Endodermal cell (in vitro differentiated cells): ENCODE data around the gene USP47. TPM values are rescaled to one million over a fixed set of nuclear protein-coding genes. Genes with fewer than 3 reads are reported as not detected.
A peak's percentile ranks its signal among the peaks of the same experiment; 100 is the strongest.

Experiments
- DNase-seq: peaks from one replicate; pipeline ENCODE4 v3.0.0-alpha.2; 2017
- H3K27ac ChIP-seq: 2 replicates; pipeline ENCODE4 v1.5.1; 2013; ENCODE audit warnings: mild to moderate bottlenecking, low read depth, low read length, moderate library complexity
- H3K27me3 ChIP-seq: 2 replicates; pipeline ENCODE4 v1.6.1; 2013; ENCODE audit warnings: mild to moderate bottlenecking, low read length, moderate library complexity; ENCODE audit not compliant: insufficient read depth, control insufficient read depth, poor library complexity, severe bottlenecking
- H3K36me3 ChIP-seq: 2 replicates; pipeline ENCODE4 v1.7.0; 2013; ENCODE audit warnings: mild to moderate bottlenecking, low read length, moderate library complexity; ENCODE audit not compliant: control insufficient read depth, insufficient read depth
- H3K4me1 ChIP-seq: one replicate; pipeline ENCODE4 v1.7.0; 2013; ENCODE audit warnings: low read length; ENCODE audit not compliant: control insufficient read depth, insufficient read depth
- H3K4me3 ChIP-seq: 2 replicates; pipeline ENCODE4 v1.5.1; 2013; ENCODE audit warnings: mild to moderate bottlenecking, low read length, moderate library complexity
- H3K9ac ChIP-seq: 2 replicates; pipeline ENCODE4 v1.6.1; 2013; ENCODE audit warnings: mild to moderate bottlenecking, low read length, moderate library complexity; ENCODE audit not compliant: poor library complexity, severe bottlenecking; ENCODE audit errors: extremely low read depth
- H3K9me3 ChIP-seq: 2 replicates; pipeline ENCODE4 v1.6.1; 2013; ENCODE audit warnings: mild to moderate bottlenecking, low read length, moderate library complexity; ENCODE audit not compliant: control insufficient read depth
- H3K27ac Mint-ChIP-seq: 2 replicates; pipeline ENCODE4 v1.8.0; 2020; ENCODE audit warnings: mixed read lengths
- H3K27me3 Mint-ChIP-seq: 2 replicates; pipeline ENCODE4 v1.8.0; 2021; ENCODE audit warnings: mild to moderate bottlenecking, mixed read lengths; ENCODE audit not compliant: insufficient read depth
- H3K36me3 Mint-ChIP-seq: 2 replicates; pipeline ENCODE4 v1.8.0; 2020; ENCODE audit warnings: low read depth, mixed read lengths
- H3K4me1 Mint-ChIP-seq: 2 replicates; pipeline ENCODE4 v1.8.0; 2020; ENCODE audit warnings: mixed read lengths
- H3K4me3 Mint-ChIP-seq: 2 replicates; pipeline ENCODE4 v1.8.0; 2020; ENCODE audit warnings: mild to moderate bottlenecking, moderate library complexity, mixed read lengths
- H3K9me3 Mint-ChIP-seq: 2 replicates; pipeline ENCODE4 v1.8.0; 2020; ENCODE audit warnings: mild to moderate bottlenecking, mixed read lengths
- WGBS, 2 experiments: methylation state at CpG; one replicate each; pipeline versions ENCODE4 v1.1.5 to v1.1.7; 2013; ENCODE audit warnings: missing lambda C conversion rate in 2 of 2, mixed read lengths in 1 of 2; ENCODE audit not compliant: insufficient coverage in 1 of 2, insufficient read length in 1 of 2; 5-methylcytosine and 5-hydroxymethylcytosine counted together
- total RNA-seq, 2 donors: library from RNA; stranded (reverse); fragmentation: NEBNext Ultra II Directional in 1 of 2; extraction: Animal tissue kit (Norgen Biotek cat#: 25700) in 1 of 2; gene quantifications; 2 replicates in 1 of 2; 3 replicates in 1 of 2; pipeline ENCODE4 v1.2.1, GENCODE V29; 2021
- TF ChIP-seq, protein P1 (sequence below): fragments of 200-600 bp; sonication (generic); conservative IDR thresholded peaks from 2 replicates; pipeline ENCODE4 v1.5.0; 2021; ENCODE audit warnings: antibody characterized with exemption, mild to moderate bottlenecking

USP47 gene
- total RNA-seq, 2 donors from 2014 or later, result 26.3 to 26.9 TPM

DNA sequence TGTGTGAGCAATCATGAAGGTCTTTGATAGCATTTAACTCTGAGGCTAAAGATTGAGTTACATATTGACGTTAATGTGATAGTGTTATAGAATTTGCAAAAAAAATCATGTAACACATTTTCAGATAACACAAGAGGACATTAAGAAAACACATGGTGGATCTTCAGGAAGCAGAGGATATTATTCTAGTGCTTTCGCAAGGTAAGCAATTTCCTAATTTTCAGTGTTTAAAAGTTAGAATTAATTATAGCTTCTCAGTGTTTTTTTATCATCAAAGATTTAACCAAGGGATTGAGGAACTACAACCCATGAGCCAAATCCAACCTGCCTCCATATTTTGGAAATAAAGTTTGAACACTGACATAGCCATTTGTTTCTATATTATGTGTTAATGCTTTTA, 88.1 kb downstream of the USP47 start:
- no peak overlapping the region for H3K9ac ChIP-seq
- peaks cover 3% of the 10 kb centered on the region for H3K4me1 ChIP-seq
- no peak for DNase-seq
- WGBS, 2 experiments, result 92% methylated on average over 2 of the region's 2 CpGs; no CpG with 5 or more reads in 1 of the 2 experiments
- TF ChIP-seq, protein P1, sequence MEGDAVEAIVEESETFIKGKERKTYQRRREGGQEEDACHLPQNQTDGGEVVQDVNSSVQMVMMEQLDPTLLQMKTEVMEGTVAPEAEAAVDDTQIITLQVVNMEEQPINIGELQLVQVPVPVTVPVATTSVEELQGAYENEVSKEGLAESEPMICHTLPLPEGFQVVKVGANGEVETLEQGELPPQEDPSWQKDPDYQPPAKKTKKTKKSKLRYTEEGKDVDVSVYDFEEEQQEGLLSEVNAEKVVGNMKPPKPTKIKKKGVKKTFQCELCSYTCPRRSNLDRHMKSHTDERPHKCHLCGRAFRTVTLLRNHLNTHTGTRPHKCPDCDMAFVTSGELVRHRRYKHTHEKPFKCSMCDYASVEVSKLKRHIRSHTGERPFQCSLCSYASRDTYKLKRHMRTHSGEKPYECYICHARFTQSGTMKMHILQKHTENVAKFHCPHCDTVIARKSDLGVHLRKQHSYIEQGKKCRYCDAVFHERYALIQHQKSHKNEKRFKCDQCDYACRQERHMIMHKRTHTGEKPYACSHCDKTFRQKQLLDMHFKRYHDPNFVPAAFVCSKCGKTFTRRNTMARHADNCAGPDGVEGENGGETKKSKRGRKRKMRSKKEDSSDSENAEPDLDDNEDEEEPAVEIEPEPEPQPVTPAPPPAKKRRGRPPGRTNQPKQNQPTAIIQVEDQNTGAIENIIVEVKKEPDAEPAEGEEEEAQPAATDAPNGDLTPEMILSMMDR, result no peak
- H3K27ac Mint-ChIP-seq, result no peak overlapping the region
- peaks cover 11% of the 10 kb centered on the region for H3K9me3 Mint-ChIP-seq
- H3K4me3 Mint-ChIP-seq, result no peak overlapping the region
- H3K4me1 Mint-ChIP-seq, result no peaks in the 10 kb centered on the region
- H3K27ac ChIP-seq, result no peak overlapping the region
- peaks cover 11% of the 10 kb centered on the region for H3K9me3 ChIP-seq
- H3K27me3 ChIP-seq, result no peaks in the 10 kb centered on the region
- peaks cover 75% of the 10 kb centered on the region for H3K36me3 ChIP-seq
- H3K27me3 Mint-ChIP-seq, result no peaks in the 10 kb centered on the region
- no peak overlapping the region for H3K4me3 ChIP-seq
- H3K36me3 Mint-ChIP-seq, result peaks cover 49% of the 10 kb centered on the region

DNA sequence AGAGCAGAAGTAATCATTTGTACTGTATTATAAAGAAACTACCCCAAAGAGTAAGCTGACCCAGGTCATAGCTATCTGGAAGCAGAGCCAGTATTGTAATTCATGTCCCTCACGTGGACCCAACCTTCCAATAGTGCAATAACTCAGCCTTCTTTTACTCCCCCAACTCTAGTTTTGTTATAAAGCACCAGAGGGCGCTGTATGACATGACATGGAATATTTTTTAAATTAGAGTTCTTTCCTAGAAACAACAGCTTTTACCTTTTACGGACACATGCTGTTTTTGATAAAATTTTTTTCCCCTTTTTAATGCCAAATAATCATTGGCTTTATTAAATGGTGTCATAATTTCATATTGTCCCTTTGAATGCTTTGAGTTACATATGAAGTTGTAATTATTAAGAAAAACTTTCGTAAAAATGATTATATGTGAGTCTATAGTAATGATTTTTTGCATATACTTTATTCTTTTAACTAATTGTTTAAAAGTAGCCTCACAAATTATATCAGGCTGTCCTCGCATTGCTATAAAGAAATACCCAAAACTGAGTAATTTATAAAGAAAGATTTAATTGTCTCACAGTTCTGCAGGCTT, 89.8 kb downstream of the USP47 start:
- H3K9me3 Mint-ChIP-seq, result peaks cover 6% of the 10 kb centered on the region
- TF ChIP-seq, protein P1, result peak; percentile 86
- peaks cover 34% of the 10 kb centered on the region for H3K36me3 Mint-ChIP-seq
- no peak overlapping the region for H3K9ac ChIP-seq
- H3K4me3 Mint-ChIP-seq, result no peak overlapping the region
- peaks cover 6% of the 10 kb centered on the region for H3K9me3 ChIP-seq
- no peak overlapping the region for H3K27ac Mint-ChIP-seq
- no peak overlapping the region for H3K27ac ChIP-seq
- H3K4me1 Mint-ChIP-seq, result no peaks in the 10 kb centered on the region
- no peak for DNase-seq
- H3K4me1 ChIP-seq, result peaks cover 3% of the 10 kb centered on the region
- H3K36me3 ChIP-seq, result peaks cover 81% of the 10 kb centered on the region
- H3K27me3 Mint-ChIP-seq, result no peaks in the 10 kb centered on the region
- 58 to 59% methylated on average over 3 to 4 of the region's 5 CpGs for WGBS, 2 experiments
- H3K27me3 ChIP-seq, result no peaks in the 10 kb centered on the region
- H3K4me3 ChIP-seq, result no peak overlapping the region

DNA sequence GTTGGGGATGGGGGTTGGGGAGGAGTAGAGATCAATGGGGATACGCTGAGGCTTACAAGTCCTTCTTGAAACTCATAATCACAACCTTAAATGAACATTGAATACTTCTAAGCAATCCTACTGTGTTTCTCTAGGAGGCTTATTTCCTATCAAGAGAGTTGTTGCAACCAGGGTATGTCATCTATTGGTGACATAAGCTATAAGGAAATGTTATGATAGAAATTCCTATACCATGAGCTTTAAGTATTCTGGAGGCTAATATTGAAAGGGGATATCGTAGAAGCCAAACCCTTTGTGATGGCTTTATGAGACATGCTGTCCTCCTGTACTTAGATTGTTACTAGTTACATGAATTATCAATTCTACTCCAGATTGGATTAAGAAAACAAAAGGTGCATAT, 93.8 kb downstream of the USP47 start:
- H3K36me3 ChIP-seq, result peaks cover 90% of the 10 kb centered on the region
- H3K4me1 Mint-ChIP-seq, result no peaks in the 10 kb centered on the region
- peaks cover 38% of the 10 kb centered on the region for H3K36me3 Mint-ChIP-seq

More for the DNA sequence above, 93.8 kb downstream of the USP47 start:
- no peak for DNase-seq
- Histone ChIP-seq H3K4me3 (no peak overlapping the region), H3K9ac (no peak overlapping the region), H3K9me3 (no peaks in the 10 kb centered on the region), H3K27ac (no peak overlapping the region), H3K27me3 (no peaks in the 10 kb centered on the region), H3K4me1 (no peaks in the 10 kb centered on the region)
- H3K4me3 Mint-ChIP-seq, result no peak overlapping the region
- H3K9me3 Mint-ChIP-seq, result no peaks in the 10 kb centered on the region
- WGBS, 2 experiments, result 80 to 97% methylated on average over 1 to 2 of the region's 2 CpGs
- H3K27me3 Mint-ChIP-seq, result no peaks in the 10 kb centered on the region
- H3K27ac Mint-ChIP-seq, result no peak overlapping the region
- TF ChIP-seq, protein P1, result no peak
